ENCODE data around the gene SPON1.
"Not testable (repeated sequence)": the region's sequence is repeated elsewhere in the genome, so short reads cannot be mapped to it uniquely, and the experiment has no call there.

SPON1 gene

GRCh38 chr11:14081581-14082231 lies 119.2 kb downstream of the SPON1 start:
- TF ChIP-seq CTCF (IDR thresholded peaks at IDR 0.05; ENCODE audit: borderline replicate concordance, insufficient read depth, low read depth, low read length): no peak
- H3K4me3 ChIP-seq (ENCODE audit: low read depth, low read length): no peak overlapping the region

DNA sequence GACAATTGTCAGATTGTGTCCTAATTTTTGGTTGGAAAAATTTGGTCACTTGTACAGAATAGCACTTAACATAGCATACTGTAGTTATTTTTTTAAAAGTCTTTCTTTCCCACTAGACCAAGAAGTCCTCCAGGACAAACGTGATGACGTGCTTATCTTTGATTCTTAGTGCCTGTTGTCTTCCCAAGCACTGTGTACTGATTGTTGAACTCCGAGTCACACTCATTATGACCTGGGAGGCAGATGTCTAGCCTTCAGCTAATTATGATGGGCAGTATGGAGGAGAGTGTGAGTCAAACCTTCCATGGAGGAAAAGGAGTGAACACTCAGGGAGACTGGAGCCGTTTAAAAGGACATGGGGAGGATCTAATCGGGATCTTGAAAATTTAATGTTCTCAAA lies 119.8 kb downstream of the SPON1 start:
- H3K4me3 ChIP-seq (ENCODE audit: low read depth, low read length): no peak overlapping the region
- TF ChIP-seq CTCF (IDR thresholded peaks at IDR 0.05; ENCODE audit: borderline replicate concordance, insufficient read depth, low read depth, low read length): no peak

- H3K4me3 ChIP-seq (ENCODE audit: low read depth, low read length): not testable (repeated sequence)
Measured at GRCh38 chr11:14088861-14089260, 126.3 kb downstream of the SPON1 start.

- TF ChIP-seq CTCF (IDR thresholded peaks at IDR 0.05; ENCODE audit: borderline replicate concordance, insufficient read depth, low read depth, low read length): no peak
- H3K4me3 ChIP-seq (ENCODE audit: low read depth, low read length): no peak overlapping the region
Measured at GRCh38 chr11:14089690-14090462, 127.4 kb downstream of the SPON1 start.

GRCh38 chr11:14090631-14091030 lies 128.1 kb downstream of the SPON1 start:
- not testable (repeated sequence) for H3K4me3 ChIP-seq (ENCODE audit: low read depth, low read length)

DNA sequence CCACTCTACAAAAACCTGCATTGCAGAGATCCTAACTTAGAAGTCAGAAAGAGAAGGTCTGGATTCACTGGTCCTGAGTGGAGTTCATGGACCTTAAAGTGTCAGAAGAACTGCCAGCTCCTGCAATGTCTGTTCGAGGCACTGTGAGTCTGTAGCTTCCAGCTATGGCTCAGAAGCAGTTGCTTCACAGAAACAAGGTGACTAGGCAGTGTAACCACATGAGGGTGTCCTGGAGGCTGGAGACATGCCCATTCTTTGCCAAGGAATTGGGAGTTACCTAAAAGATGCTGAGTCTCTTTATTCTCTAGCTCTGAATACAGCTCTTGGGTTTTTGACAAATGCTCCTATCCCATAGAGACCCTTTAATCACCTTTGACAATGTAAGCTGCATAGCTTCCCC lies 130.5 kb downstream of the SPON1 start:
- no peak for TF ChIP-seq CTCF (IDR thresholded peaks at IDR 0.05; ENCODE audit: borderline replicate concordance, insufficient read depth, low read depth, low read length)
- H3K4me3 ChIP-seq (ENCODE audit: low read depth, low read length): no peak overlapping the region

GRCh38 chr11:14094481-14095037 lies 132.0 kb downstream of the SPON1 start:
- no peak overlapping the region for H3K4me3 ChIP-seq (ENCODE audit: low read depth, low read length)
- TF ChIP-seq CTCF (IDR thresholded peaks at IDR 0.05; ENCODE audit: borderline replicate concordance, insufficient read depth, low read depth, low read length): no peak

DNA sequence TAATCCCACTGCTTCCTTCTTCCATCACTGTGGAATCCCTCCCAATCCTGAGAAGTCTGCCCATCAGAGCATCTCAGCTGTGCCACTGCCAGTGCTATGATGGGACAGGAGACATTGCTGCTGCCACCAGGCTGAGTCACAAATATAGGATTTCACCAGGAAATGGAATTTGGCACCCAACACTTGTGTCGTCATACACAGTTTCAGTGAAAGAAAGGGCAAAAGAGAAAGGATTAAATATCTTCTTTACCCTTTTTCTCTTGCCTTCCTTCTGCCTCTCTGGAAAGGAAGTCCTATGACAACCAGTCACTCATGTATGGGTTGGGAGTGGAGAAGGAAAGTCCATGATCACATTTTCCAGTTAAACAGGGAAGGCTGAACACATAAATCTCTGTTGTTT lies 133.4 kb downstream of the SPON1 start:
- no peak overlapping the region for H3K4me3 ChIP-seq (ENCODE audit: low read depth, low read length)
- TF ChIP-seq CTCF (IDR thresholded peaks at IDR 0.05; ENCODE audit: borderline replicate concordance, insufficient read depth, low read depth, low read length): no peak

All from GM12875 (cell line).